AG09319 (cell line): ENCODE measurements around the gene DAPK2.

Experiments
- DNase-seq: peaks from one replicate; pipeline ENCODE4 v3.0.0-alpha.2; 2010; ENCODE audit warnings: low read depth; ENCODE audit errors: extremely low read depth
- TF ChIP-seq, protein P1 (sequence below): IDR thresholded peaks from 2 replicates; pipeline ENCODE4 v1.5.1; 2011; ENCODE audit warnings: low read depth, mild to moderate bottlenecking, inconsistent platforms, low read length, moderate library complexity

The DAPK2 gene

DNA sequence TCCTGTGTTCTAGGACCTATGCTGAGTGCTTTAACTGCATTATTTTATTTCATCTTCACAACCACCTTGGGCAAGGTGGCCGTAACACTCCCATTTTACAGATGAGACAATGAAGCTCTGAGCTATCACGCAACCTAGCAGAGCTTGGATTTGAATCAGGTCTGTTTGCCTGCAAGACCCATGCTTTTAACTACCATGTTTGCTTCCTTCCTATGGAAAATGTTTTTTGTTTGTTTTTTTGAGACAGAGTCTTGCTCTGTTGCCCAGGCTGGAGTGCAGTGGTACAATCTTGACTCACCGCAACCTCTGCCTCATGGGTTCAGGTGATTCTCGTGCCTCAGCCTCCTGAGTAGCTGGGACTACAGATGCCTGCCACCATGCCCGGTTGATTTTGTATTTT lies 187.8 kb downstream of the DAPK2 start:
- TF ChIP-seq, protein P1, sequence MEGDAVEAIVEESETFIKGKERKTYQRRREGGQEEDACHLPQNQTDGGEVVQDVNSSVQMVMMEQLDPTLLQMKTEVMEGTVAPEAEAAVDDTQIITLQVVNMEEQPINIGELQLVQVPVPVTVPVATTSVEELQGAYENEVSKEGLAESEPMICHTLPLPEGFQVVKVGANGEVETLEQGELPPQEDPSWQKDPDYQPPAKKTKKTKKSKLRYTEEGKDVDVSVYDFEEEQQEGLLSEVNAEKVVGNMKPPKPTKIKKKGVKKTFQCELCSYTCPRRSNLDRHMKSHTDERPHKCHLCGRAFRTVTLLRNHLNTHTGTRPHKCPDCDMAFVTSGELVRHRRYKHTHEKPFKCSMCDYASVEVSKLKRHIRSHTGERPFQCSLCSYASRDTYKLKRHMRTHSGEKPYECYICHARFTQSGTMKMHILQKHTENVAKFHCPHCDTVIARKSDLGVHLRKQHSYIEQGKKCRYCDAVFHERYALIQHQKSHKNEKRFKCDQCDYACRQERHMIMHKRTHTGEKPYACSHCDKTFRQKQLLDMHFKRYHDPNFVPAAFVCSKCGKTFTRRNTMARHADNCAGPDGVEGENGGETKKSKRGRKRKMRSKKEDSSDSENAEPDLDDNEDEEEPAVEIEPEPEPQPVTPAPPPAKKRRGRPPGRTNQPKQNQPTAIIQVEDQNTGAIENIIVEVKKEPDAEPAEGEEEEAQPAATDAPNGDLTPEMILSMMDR: no peak
- DNase-seq: no peak

- no peak for DNase-seq
- TF ChIP-seq, protein P1: no peak
Observed at GRCh38 chr15:63857461-63857856, 188.8 kb downstream of the DAPK2 start.
